GM12801 (cell line): ENCODE data around the gene PLD6.

Experiments
- TF ChIP-seq, protein P1 (sequence below): IDR thresholded peaks from one replicate; pipeline ENCODE4 v1.5.1; 2011; ENCODE audit warnings: control low read depth; ENCODE audit not compliant: insufficient read length; ENCODE audit errors: extremely low read depth

Gene PLD6

GRCh38 chr17:17191961-17192381 lies 14.2 kb downstream of the PLD6 start:
- TF ChIP-seq, protein P1, sequence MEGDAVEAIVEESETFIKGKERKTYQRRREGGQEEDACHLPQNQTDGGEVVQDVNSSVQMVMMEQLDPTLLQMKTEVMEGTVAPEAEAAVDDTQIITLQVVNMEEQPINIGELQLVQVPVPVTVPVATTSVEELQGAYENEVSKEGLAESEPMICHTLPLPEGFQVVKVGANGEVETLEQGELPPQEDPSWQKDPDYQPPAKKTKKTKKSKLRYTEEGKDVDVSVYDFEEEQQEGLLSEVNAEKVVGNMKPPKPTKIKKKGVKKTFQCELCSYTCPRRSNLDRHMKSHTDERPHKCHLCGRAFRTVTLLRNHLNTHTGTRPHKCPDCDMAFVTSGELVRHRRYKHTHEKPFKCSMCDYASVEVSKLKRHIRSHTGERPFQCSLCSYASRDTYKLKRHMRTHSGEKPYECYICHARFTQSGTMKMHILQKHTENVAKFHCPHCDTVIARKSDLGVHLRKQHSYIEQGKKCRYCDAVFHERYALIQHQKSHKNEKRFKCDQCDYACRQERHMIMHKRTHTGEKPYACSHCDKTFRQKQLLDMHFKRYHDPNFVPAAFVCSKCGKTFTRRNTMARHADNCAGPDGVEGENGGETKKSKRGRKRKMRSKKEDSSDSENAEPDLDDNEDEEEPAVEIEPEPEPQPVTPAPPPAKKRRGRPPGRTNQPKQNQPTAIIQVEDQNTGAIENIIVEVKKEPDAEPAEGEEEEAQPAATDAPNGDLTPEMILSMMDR, result no peak

- TF ChIP-seq, protein P1, result no peak
Observed at GRCh38 chr17:17191346-17191792, 14.8 kb downstream of the PLD6 start.

- TF ChIP-seq, protein P1, result no peak
Observed at GRCh38 chr17:17190188-17190587, 15.9 kb downstream of the PLD6 start.

DNA sequence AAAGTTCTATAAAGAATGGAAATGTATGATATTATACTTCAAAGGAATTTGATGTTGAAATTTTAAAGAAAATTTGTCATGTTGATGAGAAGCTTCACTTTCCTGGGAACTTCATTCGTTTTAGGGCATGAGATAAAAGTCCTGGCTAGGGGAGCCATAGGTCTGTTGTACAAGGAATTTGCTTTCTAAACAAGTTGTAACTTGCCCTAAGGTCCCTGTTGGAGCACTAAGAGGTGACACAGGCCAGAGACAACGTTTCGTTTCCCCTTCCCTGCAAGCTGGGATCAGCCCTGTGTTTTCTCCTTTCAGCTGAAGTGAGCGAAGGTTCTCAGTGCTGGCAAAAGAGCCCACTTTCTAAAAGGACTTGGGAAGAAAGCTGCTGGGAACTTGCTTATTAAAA lies 16.6 kb downstream of the PLD6 start:
- TF ChIP-seq, protein P1, result no peak

DNA sequence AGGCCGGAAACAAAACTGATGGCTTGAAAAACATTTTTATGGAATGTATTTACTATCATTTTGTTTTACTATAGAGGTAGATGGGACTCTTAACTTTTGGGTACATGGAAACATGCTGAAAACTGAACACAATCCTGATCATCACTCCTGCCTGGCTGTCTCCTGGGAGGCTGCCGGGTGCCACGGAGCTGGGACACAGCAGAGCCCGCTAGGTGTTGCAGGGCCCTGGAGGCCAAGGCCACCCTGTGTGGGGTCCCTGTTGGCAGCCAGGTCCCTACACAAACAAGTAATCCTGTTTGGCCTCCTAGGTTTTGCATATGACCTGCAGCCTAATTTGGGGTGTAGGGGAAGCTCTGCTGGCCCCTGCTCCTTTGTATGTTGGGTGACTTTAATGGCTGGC lies 17.5 kb downstream of the PLD6 start:
- TF ChIP-seq, protein P1, result no peak

DNA sequence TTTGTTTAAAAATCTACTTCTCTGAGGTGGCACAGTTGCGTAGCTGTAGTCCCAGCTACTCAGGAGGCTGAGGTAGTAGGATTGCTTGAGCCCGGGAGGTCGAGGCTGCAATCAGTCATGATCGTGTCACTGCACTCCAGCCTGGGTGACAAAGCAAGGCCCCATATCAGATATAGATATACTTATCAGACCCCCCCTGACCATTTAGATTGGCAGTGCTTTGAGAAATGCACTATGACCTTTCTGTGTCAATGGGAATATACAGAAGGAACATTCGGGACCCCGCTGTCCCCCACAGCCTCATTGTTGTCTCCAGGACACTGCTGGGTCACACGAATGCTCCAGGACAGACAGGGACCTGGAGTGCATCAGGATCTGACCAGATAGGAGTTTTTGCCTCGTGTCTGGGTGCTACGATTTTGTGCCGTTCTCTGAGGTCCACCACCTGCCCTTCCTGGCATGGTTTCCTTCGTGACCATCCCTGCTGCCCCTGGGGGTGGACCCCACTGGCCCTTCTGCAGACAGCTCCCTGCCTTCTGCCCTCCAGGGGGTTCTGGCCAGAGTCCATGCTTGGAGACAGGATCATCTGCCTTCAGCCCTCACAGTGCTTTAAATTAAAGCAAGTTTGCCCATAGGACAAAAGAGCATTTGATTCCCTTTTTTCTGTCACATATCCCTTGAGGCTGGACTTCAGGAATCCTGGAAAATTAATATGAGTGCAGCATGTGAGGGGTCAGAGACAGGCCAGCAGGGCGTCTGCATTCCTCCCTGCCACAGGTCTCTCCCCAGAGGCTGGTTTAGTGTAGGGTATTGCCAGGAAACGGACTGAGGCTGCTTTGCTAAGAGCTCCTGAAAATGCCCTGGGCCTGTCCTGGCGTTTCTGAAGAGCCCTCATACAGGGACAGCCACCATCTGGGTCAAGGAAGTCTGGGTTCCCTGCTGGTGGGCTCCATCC lies 19.3 kb downstream of the PLD6 start:
- TF ChIP-seq, protein P1, result no peak

DNA sequence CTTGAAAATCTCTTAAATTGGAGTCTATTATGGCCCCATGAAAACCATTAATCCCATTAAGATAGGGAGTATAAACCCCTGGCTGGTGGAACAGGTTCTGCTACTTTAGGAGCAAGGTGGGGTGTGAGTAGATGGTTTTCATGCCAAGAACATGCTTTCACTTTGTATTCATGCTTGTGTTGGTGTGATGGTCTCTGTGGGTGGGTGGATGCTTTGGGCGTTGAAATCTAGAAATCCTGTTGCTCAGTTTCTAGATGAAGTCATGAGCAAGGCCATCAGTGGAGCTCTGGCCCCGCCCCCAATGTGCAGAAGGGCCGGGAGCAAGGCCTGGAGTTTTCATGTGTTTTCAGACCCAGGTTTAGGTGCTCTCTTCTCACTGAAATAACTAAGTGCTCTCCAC lies 20.1 kb downstream of the PLD6 start:
- TF ChIP-seq, protein P1, result no peak
